ENCODE data around the gene CNNM2.

Gene CNNM2

GRCh38 chr10:102880256-102880655, 37.8 kb upstream of the CNNM2 start:
- Histone ChIP-seq H3K36me3 (ENCODE audit: control insufficient read depth, low read length) (no peaks in the 10 kb centered on the region), H4K20me1 (ENCODE audit: control insufficient read depth, insufficient read depth, low read depth, low read length) (no peaks in the 10 kb centered on the region), H3K9me2 (replicated peaks; ENCODE audit: control insufficient read depth, low read length) (no peaks in the 10 kb centered on the region), H3K79me2 (ENCODE audit: control insufficient read depth, low read length) (no peaks in the 10 kb centered on the region), H3K27me3 (ENCODE audit: control insufficient read depth, low read length) (no peaks in the 10 kb centered on the region), H3K4me2 (ENCODE audit: low read length) (no peak overlapping the region), H3K4me1 (ENCODE audit: control insufficient read depth, low read length) (no peaks in the 10 kb centered on the region), H3F3A (ENCODE audit: control insufficient read depth, insufficient read depth) (no peaks in the 10 kb centered on the region), H3K9me3 (ENCODE audit: control insufficient read depth, insufficient read depth, low read length) (no peaks in the 10 kb centered on the region), H3K4me3 (ENCODE audit: low read length) (no peak overlapping the region), H3K27ac (ENCODE audit: low read depth, low read length) (no peak overlapping the region)
- TF ChIP-seq CTCF (IDR thresholded peaks at IDR 0.05; ENCODE audit: low read depth, low read length, poor library complexity, severe bottlenecking) (no peak), EZH2phosphoT487 (IDR thresholded peaks at IDR 0.05; ENCODE audit: borderline replicate concordance, low read length) (no peak)

- Histone ChIP-seq H3K36me3 (ENCODE audit: control insufficient read depth, low read length) (no peaks in the 10 kb centered on the region), H4K20me1 (ENCODE audit: control insufficient read depth, insufficient read depth, low read depth, low read length) (no peaks in the 10 kb centered on the region), H3F3A (ENCODE audit: control insufficient read depth, insufficient read depth) (no peaks in the 10 kb centered on the region), H3K4me2 (ENCODE audit: low read length) (no peak overlapping the region), H3K79me2 (ENCODE audit: control insufficient read depth, low read length) (no peaks in the 10 kb centered on the region), H3K27ac (ENCODE audit: low read depth, low read length) (no peak overlapping the region), H3K9me2 (replicated peaks; ENCODE audit: control insufficient read depth, low read length) (no peaks in the 10 kb centered on the region), H3K27me3 (ENCODE audit: control insufficient read depth, low read length) (no peaks in the 10 kb centered on the region), H3K9me3 (ENCODE audit: control insufficient read depth, insufficient read depth, low read length) (no peaks in the 10 kb centered on the region), H3K4me1 (ENCODE audit: control insufficient read depth, low read length) (no peaks in the 10 kb centered on the region), H3K4me3 (ENCODE audit: low read length) (no peak overlapping the region)
- no peak for TF ChIP-seq CTCF (IDR thresholded peaks at IDR 0.05; ENCODE audit: low read depth, low read length, poor library complexity, severe bottlenecking)
- TF ChIP-seq EZH2phosphoT487 (IDR thresholded peaks at IDR 0.05; ENCODE audit: borderline replicate concordance, low read length) = no peak
Observed at GRCh38 chr10:102888048-102888447, 30.0 kb upstream of the CNNM2 start.

- H4K20me1 ChIP-seq (ENCODE audit: control insufficient read depth, insufficient read depth, low read depth, low read length) = no peaks in the 10 kb centered on the region
- no peak overlapping the region for H3K4me2 ChIP-seq (ENCODE audit: low read length)
- H3K4me1 ChIP-seq (ENCODE audit: control insufficient read depth, low read length) = no peaks in the 10 kb centered on the region
- H3K9me3 ChIP-seq (ENCODE audit: control insufficient read depth, insufficient read depth, low read length) = no peaks in the 10 kb centered on the region
- no peak overlapping the region for H3K4me3 ChIP-seq (ENCODE audit: low read length)
- no peaks in the 10 kb centered on the region for H3K79me2 ChIP-seq (ENCODE audit: control insufficient read depth, low read length)
- TF ChIP-seq EZH2phosphoT487 (IDR thresholded peaks at IDR 0.05; ENCODE audit: borderline replicate concordance, low read length) (no peak), CTCF (IDR thresholded peaks at IDR 0.05; ENCODE audit: low read depth, low read length, poor library complexity, severe bottlenecking) (no peak)
- H3K9me2 ChIP-seq (replicated peaks; ENCODE audit: control insufficient read depth, low read length) = no peaks in the 10 kb centered on the region
- H3F3A ChIP-seq (ENCODE audit: control insufficient read depth, insufficient read depth) = no peaks in the 10 kb centered on the region
- H3K27me3 ChIP-seq (ENCODE audit: control insufficient read depth, low read length) = no peaks in the 10 kb centered on the region
- no peak overlapping the region for H3K27ac ChIP-seq (ENCODE audit: low read depth, low read length)
- H3K36me3 ChIP-seq (ENCODE audit: control insufficient read depth, low read length) = no peaks in the 10 kb centered on the region
Observed at GRCh38 chr10:102894466-102895213, 23.5 kb upstream of the CNNM2 start.
